Nephron progenitor cell (in vitro differentiated cells): Measurements from ENCODE around the gene TRIM2.

Experiments used
- DNase-seq: peaks from one replicate; pipeline ENCODE4 v3.0.0; 2021
- H3K27ac Mint-ChIP-seq: 2 replicates; pipeline ENCODE4 v1.8.0; 2021; ENCODE audit warnings: mild to moderate bottlenecking, moderate library complexity, mixed read lengths
- H3K27me3 Mint-ChIP-seq: 2 replicates; pipeline ENCODE4 v1.8.0; 2021; ENCODE audit warnings: mild to moderate bottlenecking, low read depth, mixed read lengths; ENCODE audit not compliant: poor library complexity
- H3K36me3 Mint-ChIP-seq: 2 replicates; pipeline ENCODE4 v1.8.0; 2021; ENCODE audit warnings: low read depth, mixed read lengths
- H3K4me1 Mint-ChIP-seq: 2 replicates; pipeline ENCODE4 v1.8.0; 2021; ENCODE audit warnings: mixed read lengths
- H3K4me3 Mint-ChIP-seq: 2 replicates; pipeline ENCODE4 v1.8.0; 2021; ENCODE audit warnings: mild to moderate bottlenecking, moderate library complexity, mixed read lengths
- H3K9me3 Mint-ChIP-seq: 2 replicates; pipeline ENCODE4 v1.8.0; 2021; ENCODE audit warnings: mild to moderate bottlenecking, moderate library complexity, mixed read lengths
- TF ChIP-seq, protein P1 (sequence below): fragments of 200-600 bp; sonication (generic); IDR thresholded peaks from 2 replicates; pipeline ENCODE4 v1.5.0; 2021; ENCODE audit warnings: antibody characterized with exemption

Gene TRIM2

GRCh38 chr4:153269218-153269990 is 65.2 kb downstream of the TRIM2 start:
- Mint-ChIP-seq H3K27me3 (no peaks in the 10 kb centered on the region), H3K9me3 (peaks cover 16% of the 10 kb centered on the region), H3K4me3 (no peak overlapping the region), H3K36me3 (peaks cover 48% of the 10 kb centered on the region), H3K4me1 (peaks cover 34% of the 10 kb centered on the region), H3K27ac (no peak overlapping the region)
- TF ChIP-seq, protein P1, sequence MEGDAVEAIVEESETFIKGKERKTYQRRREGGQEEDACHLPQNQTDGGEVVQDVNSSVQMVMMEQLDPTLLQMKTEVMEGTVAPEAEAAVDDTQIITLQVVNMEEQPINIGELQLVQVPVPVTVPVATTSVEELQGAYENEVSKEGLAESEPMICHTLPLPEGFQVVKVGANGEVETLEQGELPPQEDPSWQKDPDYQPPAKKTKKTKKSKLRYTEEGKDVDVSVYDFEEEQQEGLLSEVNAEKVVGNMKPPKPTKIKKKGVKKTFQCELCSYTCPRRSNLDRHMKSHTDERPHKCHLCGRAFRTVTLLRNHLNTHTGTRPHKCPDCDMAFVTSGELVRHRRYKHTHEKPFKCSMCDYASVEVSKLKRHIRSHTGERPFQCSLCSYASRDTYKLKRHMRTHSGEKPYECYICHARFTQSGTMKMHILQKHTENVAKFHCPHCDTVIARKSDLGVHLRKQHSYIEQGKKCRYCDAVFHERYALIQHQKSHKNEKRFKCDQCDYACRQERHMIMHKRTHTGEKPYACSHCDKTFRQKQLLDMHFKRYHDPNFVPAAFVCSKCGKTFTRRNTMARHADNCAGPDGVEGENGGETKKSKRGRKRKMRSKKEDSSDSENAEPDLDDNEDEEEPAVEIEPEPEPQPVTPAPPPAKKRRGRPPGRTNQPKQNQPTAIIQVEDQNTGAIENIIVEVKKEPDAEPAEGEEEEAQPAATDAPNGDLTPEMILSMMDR: no peak
- no peak for DNase-seq

DNA sequence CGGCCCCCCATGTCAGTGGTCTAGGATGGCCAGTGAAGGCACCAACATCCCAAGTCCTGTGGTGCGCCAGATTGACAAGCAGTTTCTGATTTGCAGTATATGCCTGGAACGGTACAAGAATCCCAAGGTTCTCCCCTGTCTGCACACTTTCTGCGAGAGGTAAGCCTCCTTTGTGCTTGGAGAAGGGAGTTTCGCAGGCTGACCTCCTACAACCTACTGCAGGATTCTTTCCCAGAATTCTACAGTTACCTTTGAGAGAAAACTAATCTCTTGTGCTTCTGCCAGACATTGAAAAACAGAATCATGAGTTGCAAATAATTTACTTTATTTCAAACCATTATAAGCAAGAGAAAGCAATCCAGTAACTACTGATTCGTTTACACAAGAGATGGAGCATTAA is 66.1 kb downstream of the TRIM2 start:
- H3K27me3 Mint-ChIP-seq: no peaks in the 10 kb centered on the region
- H3K36me3 Mint-ChIP-seq: peaks cover 44% of the 10 kb centered on the region
- H3K27ac Mint-ChIP-seq: no peak overlapping the region
- no peak overlapping the region for H3K4me3 Mint-ChIP-seq
- H3K4me1 Mint-ChIP-seq: peaks cover 28% of the 10 kb centered on the region
- peaks cover 16% of the 10 kb centered on the region for H3K9me3 Mint-ChIP-seq
- no peak for DNase-seq
- TF ChIP-seq, protein P1: no peak

- H3K27me3 Mint-ChIP-seq: no peaks in the 10 kb centered on the region
- no peak overlapping the region for H3K4me3 Mint-ChIP-seq
- peaks cover 16% of the 10 kb centered on the region for H3K9me3 Mint-ChIP-seq
- peaks cover 26% of the 10 kb centered on the region for H3K4me1 Mint-ChIP-seq
- peaks cover 50% of the 10 kb centered on the region for H3K36me3 Mint-ChIP-seq
- TF ChIP-seq, protein P1: no peak
- no peak overlapping the region for H3K27ac Mint-ChIP-seq
- no peak for DNase-seq
These were observed 67.6 kb downstream of the TRIM2 start for GRCh38 chr4:153271820-153272219.

DNA sequence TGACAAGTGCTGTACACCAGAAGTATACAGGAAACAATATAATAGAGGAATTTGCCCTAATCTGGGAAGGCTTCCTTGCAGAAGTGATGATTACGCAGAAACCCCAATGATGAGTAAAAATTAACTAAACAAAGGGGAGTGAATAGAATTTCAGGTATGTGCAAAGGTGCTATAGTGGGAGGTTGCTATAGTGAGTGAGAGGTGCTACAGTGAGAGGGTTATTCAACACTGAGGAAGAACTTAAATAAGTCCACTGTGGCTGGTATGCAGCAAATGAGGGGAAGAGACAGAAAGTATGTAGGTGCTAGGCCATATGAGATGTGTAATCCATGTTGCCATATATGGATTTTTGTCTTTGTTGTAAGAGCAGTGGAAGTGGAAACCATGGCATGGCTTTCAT is 69.5 kb downstream of the TRIM2 start:
- H3K36me3 Mint-ChIP-seq: peaks cover 45% of the 10 kb centered on the region
- TF ChIP-seq, protein P1: no peak
- peaks cover 21% of the 10 kb centered on the region for H3K4me1 Mint-ChIP-seq
- DNase-seq: no peak
- H3K27me3 Mint-ChIP-seq: no peaks in the 10 kb centered on the region
- no peak overlapping the region for H3K4me3 Mint-ChIP-seq
- no peak overlapping the region for H3K27ac Mint-ChIP-seq
- peaks cover 5% of the 10 kb centered on the region for H3K9me3 Mint-ChIP-seq

DNA sequence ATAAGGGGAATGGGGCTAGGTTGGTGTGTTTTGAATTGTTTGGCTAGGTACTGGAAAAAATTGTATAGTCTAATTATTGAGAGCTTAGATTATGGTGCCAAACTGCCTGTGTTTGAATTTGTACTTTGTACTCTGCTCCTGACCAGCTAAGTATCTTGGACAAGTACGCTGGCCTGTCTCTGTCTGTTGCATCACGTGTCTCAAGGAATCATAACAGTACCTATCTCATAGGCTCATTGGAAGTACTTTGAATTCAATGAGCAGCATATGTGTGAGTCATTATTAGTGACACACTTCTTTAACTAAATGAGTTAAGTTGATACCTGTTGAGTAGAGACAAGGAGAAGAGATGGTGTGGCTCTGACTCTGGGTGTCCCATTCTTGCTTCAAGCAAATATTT is 70.7 kb downstream of the TRIM2 start:
- Mint-ChIP-seq H3K27ac (no peak overlapping the region), H3K4me3 (no peak overlapping the region), H3K4me1 (peaks cover 17% of the 10 kb centered on the region), H3K36me3 (peaks cover 42% of the 10 kb centered on the region), H3K27me3 (no peaks in the 10 kb centered on the region), H3K9me3 (no peaks in the 10 kb centered on the region)
- no peak for DNase-seq
- TF ChIP-seq, protein P1: no peak
